Testis (tissue), 2 donors: Measurements from ENCODE around the gene PACSIN3.

Source experiments
- CTCF ChIP-seq, 3 experiments: fragments of 450-650 bp in 2 of 3; fragments of 200-600 bp in 1 of 3; sonication (generic) in 1 of 3; IDR thresholded peaks; one replicate each; pipeline ENCODE4 v1.5.1; 2016 to 2019; ENCODE audit warnings: antibody characterized with exemption in 3 of 3, mild to moderate bottlenecking in 2 of 3, moderate library complexity in 1 of 3
- POLR2A ChIP-seq: fragments of 450-650 bp; IDR thresholded peaks from one replicate; pipeline ENCODE4 v1.6.1; 2017; ENCODE audit warnings: antibody characterized with exemption, mild to moderate bottlenecking, moderate library complexity

GRCh38 chr11:47148903-47149531 is 37.2 kb downstream of the PACSIN3 start:
- no peak for TF ChIP-seq POLR2A
- no peak for TF ChIP-seq CTCF (IDR thresholded peaks at IDR 0.05)
